MM.1S (cell line): ENCODE measurements around the gene CAND2.
A peak's percentile ranks its signal among the peaks of the same experiment; 100 is the strongest.

Experiments used
- DNase-seq: peaks from one replicate; pipeline ENCODE4 v3.0.0-alpha.2; 2015
- H2AFZ ChIP-seq: fragments of 300-600 bp; sonication (generic); 2 replicates; pipeline ENCODE4 v1.6.0; 2016; ENCODE audit warnings: antibody characterized with exemption, low read length
- H3F3A ChIP-seq: fragments of 300-600 bp; sonication (generic); 2 replicates; pipeline ENCODE4 v1.6.1; 2016; ENCODE audit warnings: mild to moderate bottlenecking, antibody characterized with exemption, low read length, moderate library complexity, mixed read lengths; ENCODE audit not compliant: insufficient read depth
- H3K27ac ChIP-seq: fragments of 300-600 bp; sonication (generic); 2 replicates; pipeline ENCODE4 v1.5.1; 2016; ENCODE audit warnings: mild to moderate bottlenecking, low read length
- H3K27me3 ChIP-seq: fragments of 300-600 bp; sonication (generic); replicated peaks from 2 replicates; pipeline ENCODE4 v1.6.0; 2016; ENCODE audit warnings: low read length; ENCODE audit not compliant: insufficient read depth
- H3K36me3 ChIP-seq: fragments of 300-600 bp; sonication (generic); replicated peaks from 2 replicates; pipeline ENCODE4 v1.6.1; 2016; ENCODE audit warnings: mild to moderate bottlenecking, low read length, mixed read lengths; ENCODE audit not compliant: insufficient read depth
- H3K4me1 ChIP-seq: fragments of 300-600 bp; sonication (generic); 2 replicates; pipeline ENCODE4 v1.6.1; 2016; ENCODE audit warnings: low read length, mixed read lengths
- H3K4me2 ChIP-seq: fragments of 300-600 bp; sonication (generic); 2 replicates; pipeline ENCODE4 v1.6.0; 2016; ENCODE audit warnings: low read depth, low read length
- H3K4me3 ChIP-seq: fragments of 300-600 bp; sonication (generic); 2 replicates; pipeline ENCODE4 v1.5.1; 2016; ENCODE audit warnings: low read length, mixed read lengths
- H3K79me2 ChIP-seq: fragments of 300-600 bp; sonication (generic); 2 replicates; pipeline ENCODE4 v1.6.1; 2016; ENCODE audit warnings: mixed run types, low read length, mixed read lengths
- H3K9ac ChIP-seq: fragments of 300-600 bp; sonication (generic); 2 replicates; pipeline ENCODE4 v1.6.1; 2016; ENCODE audit warnings: low read length, mixed read lengths
- H3K9me2 ChIP-seq: fragments of 300-600 bp; sonication (generic); replicated peaks from 2 replicates; pipeline ENCODE4 v1.6.1; 2016; ENCODE audit warnings: mild to moderate bottlenecking, low read length, mixed read lengths; ENCODE audit not compliant: insufficient read depth
- H3K9me3 ChIP-seq: fragments of 300-600 bp; sonication (generic); replicated peaks from 2 replicates; pipeline ENCODE4 v1.6.1; 2016; ENCODE audit warnings: mild to moderate bottlenecking, low read length, mixed read lengths; ENCODE audit not compliant: insufficient read depth
- H4K20me1 ChIP-seq: fragments of 300-600 bp; sonication (generic); 2 replicates; pipeline ENCODE4 v1.6.1; 2016; ENCODE audit warnings: mild to moderate bottlenecking, low read length, moderate library complexity, mixed read lengths; ENCODE audit not compliant: insufficient read depth
- EZH2 ChIP-seq: fragments of 300-600 bp; sonication (generic); optimal IDR thresholded peaks from 2 replicates; pipeline ENCODE3; 2017; ENCODE audit warnings: low read depth, mild to moderate bottlenecking, antibody characterized with exemption, low read length, mixed read lengths
- EZH2phosphoT487 ChIP-seq: fragments of 300-600 bp; sonication (generic); IDR thresholded peaks from 2 replicates; pipeline ENCODE4 v1.6.1; 2018; ENCODE audit warnings: antibody characterized with exemption, low read length
- TF ChIP-seq, protein P1 (sequence below): fragments of 300-600 bp; sonication (generic); IDR thresholded peaks from 2 replicates; pipeline ENCODE4 v1.5.1; 2016; ENCODE audit warnings: antibody characterized with exemption, low read length, mixed read lengths

The CAND2 gene

DNA sequence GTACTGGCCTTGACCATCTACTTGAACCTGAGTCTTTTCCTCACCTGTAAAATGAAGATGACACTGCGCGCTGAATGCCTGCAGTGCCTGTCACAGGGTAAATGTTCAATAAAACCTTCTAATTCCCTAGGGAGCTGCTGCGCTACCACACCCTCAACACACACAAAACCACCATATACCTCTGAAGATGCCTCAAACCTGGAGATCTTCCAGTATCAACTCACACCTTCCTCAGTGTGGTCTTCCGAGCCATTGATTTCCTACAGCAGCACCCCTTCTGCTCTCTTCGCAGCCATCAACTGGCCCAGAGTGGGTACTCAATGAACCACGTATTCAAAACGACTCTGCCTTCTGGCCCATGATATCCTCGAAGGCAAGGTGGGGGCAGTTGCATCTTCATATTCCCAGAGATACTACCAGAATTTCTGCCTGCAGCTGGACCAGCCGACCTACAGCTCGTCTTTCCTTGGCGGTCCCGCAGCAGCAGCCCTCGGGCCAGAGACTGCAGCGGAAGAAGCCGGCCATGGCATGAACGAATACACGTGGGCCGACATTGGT is 44.2 kb downstream of the CAND2 start:
- H3K9me2 ChIP-seq, result no peaks in the 10 kb centered on the region
- H3K79me2 ChIP-seq, result peaks cover 56% of the 10 kb centered on the region
- H3K9ac ChIP-seq, result peak overlapping the region; percentile 95
- peak overlapping the region; percentile 93 for H3K4me3 ChIP-seq
- H2AFZ ChIP-seq, result no peak overlapping the region
- peaks cover 22% of the 10 kb centered on the region; the same call in 1 of the 2 replicates for H3K36me3 ChIP-seq
- TF ChIP-seq, protein P1, sequence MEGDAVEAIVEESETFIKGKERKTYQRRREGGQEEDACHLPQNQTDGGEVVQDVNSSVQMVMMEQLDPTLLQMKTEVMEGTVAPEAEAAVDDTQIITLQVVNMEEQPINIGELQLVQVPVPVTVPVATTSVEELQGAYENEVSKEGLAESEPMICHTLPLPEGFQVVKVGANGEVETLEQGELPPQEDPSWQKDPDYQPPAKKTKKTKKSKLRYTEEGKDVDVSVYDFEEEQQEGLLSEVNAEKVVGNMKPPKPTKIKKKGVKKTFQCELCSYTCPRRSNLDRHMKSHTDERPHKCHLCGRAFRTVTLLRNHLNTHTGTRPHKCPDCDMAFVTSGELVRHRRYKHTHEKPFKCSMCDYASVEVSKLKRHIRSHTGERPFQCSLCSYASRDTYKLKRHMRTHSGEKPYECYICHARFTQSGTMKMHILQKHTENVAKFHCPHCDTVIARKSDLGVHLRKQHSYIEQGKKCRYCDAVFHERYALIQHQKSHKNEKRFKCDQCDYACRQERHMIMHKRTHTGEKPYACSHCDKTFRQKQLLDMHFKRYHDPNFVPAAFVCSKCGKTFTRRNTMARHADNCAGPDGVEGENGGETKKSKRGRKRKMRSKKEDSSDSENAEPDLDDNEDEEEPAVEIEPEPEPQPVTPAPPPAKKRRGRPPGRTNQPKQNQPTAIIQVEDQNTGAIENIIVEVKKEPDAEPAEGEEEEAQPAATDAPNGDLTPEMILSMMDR, result no peak
- TF ChIP-seq EZH2phosphoT487, result no peak
- TF ChIP-seq EZH2, result no peak
- H3K4me2 ChIP-seq, result peak overlapping the region; percentile 58
- H3K27me3 ChIP-seq, result no peaks in the 10 kb centered on the region
- H3K9me3 ChIP-seq, result no peaks in the 10 kb centered on the region
- H3K4me1 ChIP-seq, result peaks cover 19% of the 10 kb centered on the region; the same call in 1 of the 2 replicates
- peaks cover 9% of the 10 kb centered on the region; the same call in 1 of the 2 replicates for H3F3A ChIP-seq
- no peak for DNase-seq
- peaks cover 35% of the 10 kb centered on the region for H4K20me1 ChIP-seq
- peak overlapping the region; percentile 72; the same call in 1 of the 2 replicates for H3K27ac ChIP-seq

DNA sequence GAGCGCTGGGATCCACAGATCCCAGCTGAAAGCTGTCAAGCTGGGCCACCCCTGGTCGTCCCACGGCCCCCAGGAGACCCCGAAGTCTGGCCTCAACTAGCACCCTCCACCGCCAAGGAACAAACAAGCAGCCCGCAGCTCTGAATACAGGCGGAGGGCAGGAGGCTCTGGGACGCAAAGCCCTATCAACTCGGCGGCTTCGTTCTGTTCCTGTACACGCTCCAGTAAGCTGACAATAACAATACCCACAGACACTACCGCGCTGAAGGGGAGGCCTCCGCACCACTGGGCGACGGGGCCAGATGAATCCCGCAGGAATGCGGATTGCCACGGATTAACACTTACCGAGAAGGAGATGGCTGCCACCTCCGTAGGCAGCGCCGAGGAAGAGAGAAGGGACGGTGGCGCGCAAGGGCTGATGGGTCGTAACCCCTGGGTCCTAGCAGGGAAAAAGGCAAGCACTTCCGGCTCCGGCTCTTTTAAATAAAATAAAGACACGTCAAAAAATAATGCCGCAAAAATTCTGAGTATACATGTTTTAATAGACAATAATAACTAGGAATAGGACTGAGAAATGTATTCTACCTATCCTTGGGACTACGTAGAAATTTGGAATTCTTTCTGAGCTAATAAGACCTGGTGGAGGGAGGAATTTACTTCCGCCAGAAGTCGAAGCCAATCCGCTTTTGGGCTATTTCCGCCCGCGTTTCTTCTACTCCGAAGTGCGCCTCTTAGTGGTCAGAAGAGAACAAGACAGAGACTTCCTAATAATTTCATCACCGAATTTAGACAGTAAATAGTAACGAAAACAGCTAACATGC is 44.9 kb downstream of the CAND2 start, which contains the start of gene RPL32:
Gene RPL32, minus strand, starts transcription at position 417 of the 821 bp plus-strand sequence. CDS start 1,328 bp downstream, outside the sequence.
- Histone ChIP-seq H3K27me3 (no peaks in the 10 kb centered on the region), H3K9me3 (no peaks in the 10 kb centered on the region), H3K4me3 (peak within 1 kb of the TSS; percentile 93), H3F3A (peaks cover 5% of the 10 kb centered on the region; the same call in 1 of the 2 replicates), H4K20me1 (peaks cover 33% of the 10 kb centered on the region), H3K9me2 (no peaks in the 10 kb centered on the region), H2AFZ (peak within 1 kb of the TSS; percentile 90), H3K4me2 (peak within 1 kb of the TSS; percentile 58), H3K9ac (peak within 1 kb of the TSS; percentile 95), H3K79me2 (peaks cover 50% of the 10 kb centered on the region), H3K27ac (peak within 1 kb of the TSS; percentile 72; the same call in 1 of the 2 replicates), H3K36me3 (peaks cover 17% of the 10 kb centered on the region; the same call in 1 of the 2 replicates), H3K4me1 (peaks cover 19% of the 10 kb centered on the region; the same call in 1 of the 2 replicates)
- peak; percentile 97 for DNase-seq
- TF ChIP-seq, protein P1, result peak; percentile 75
- no peak for TF ChIP-seq EZH2phosphoT487

DNA sequence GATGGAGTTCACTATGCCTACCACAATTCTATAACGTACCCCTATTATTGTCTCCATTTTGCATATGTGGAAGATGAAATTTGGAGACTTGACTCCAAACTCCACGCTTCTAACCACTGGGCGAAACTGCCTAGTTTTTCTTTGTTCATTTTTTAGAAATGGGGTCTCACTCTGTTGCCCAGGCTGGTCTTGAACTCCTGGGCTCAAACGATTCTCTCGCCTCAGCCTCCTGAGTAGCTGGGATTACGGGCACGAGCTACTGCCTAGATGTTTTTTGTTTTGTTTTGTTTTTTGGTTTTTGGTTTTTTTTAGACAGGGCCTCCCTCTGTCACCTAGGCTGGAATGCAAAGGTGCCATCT is 45.5 kb downstream of the CAND2 start:
- H3K27ac ChIP-seq, result peak overlapping the region; percentile 72; the same call in 1 of the 2 replicates
- peaks cover 5% of the 10 kb centered on the region; the same call in 1 of the 2 replicates for H3F3A ChIP-seq
- DNase-seq, result no peak
- peaks cover 27% of the 10 kb centered on the region for H4K20me1 ChIP-seq
- H3K4me1 ChIP-seq, result peaks cover 19% of the 10 kb centered on the region; the same call in 1 of the 2 replicates
- no peaks in the 10 kb centered on the region for H3K9me3 ChIP-seq
- H3K36me3 ChIP-seq, result peaks cover 11% of the 10 kb centered on the region; the same call in 1 of the 2 replicates
- H3K9ac ChIP-seq, result peak overlapping the region; percentile 95; the same call in 1 of the 2 replicates
- peak overlapping the region; percentile 58 for H3K4me2 ChIP-seq
- peaks cover 44% of the 10 kb centered on the region for H3K79me2 ChIP-seq
- no peaks in the 10 kb centered on the region for H3K27me3 ChIP-seq
- H2AFZ ChIP-seq, result peak overlapping the region; percentile 90
- no peak for TF ChIP-seq EZH2
- TF ChIP-seq, protein P1, result no peak
- TF ChIP-seq EZH2phosphoT487, result no peak
- H3K4me3 ChIP-seq, result peak overlapping the region; percentile 93
- H3K9me2 ChIP-seq, result no peaks in the 10 kb centered on the region
